ENCODE data around the gene FRMD3.

The FRMD3 gene

GRCh38 chr9:83270116-83270515, 268.1 kb downstream of the FRMD3 start:
- no peak for DNase-seq

- no peak for DNase-seq
These were observed 270.5 kb downstream of the FRMD3 start for GRCh38 chr9:83267741-83268140.

- DNase-seq: no peak
These were observed 271.3 kb downstream of the FRMD3 start for GRCh38 chr9:83266666-83267496.

GRCh38 chr9:83266331-83266665, 271.9 kb downstream of the FRMD3 start:
- no peak for DNase-seq

- DNase-seq: no peak
These were observed 273.9 kb downstream of the FRMD3 start for GRCh38 chr9:83264315-83264714.

- DNase-seq: no peak
These were observed 278.6 kb downstream of the FRMD3 start for GRCh38 chr9:83259558-83259957.

- DNase-seq: no peak
These were observed 280.0 kb downstream of the FRMD3 start for GRCh38 chr9:83257937-83258891.

GRCh38 chr9:83247732-83248131, 290.5 kb downstream of the FRMD3 start:
- no peak for DNase-seq

GRCh38 chr9:83245979-83246659, 292.1 kb downstream of the FRMD3 start:
- DNase-seq: no peak

- DNase-seq: no peak
These were observed 296.1 kb downstream of the FRMD3 start for GRCh38 chr9:83242066-83242465.

GRCh38 chr9:83240671-83241070, 297.5 kb downstream of the FRMD3 start:
- DNase-seq: no peak

- DNase-seq: no peak
These were observed 298.5 kb downstream of the FRMD3 start for GRCh38 chr9:83239747-83240146.

GRCh38 chr9:83238871-83239640, 299.1 kb downstream of the FRMD3 start:
- no peak for DNase-seq

- no peak for DNase-seq
These were observed 302.0 kb downstream of the FRMD3 start for GRCh38 chr9:83236029-83236696.

GRCh38 chr9:83235526-83235925, 302.7 kb downstream of the FRMD3 start:
- DNase-seq: no peak

- DNase-seq: no peak
These were observed 303.7 kb downstream of the FRMD3 start for GRCh38 chr9:83234541-83234940.

GRCh38 chr9:83233647-83234046, 304.6 kb downstream of the FRMD3 start:
- no peak for DNase-seq

GRCh38 chr9:83231039-83231438, 307.2 kb downstream of the FRMD3 start:
- no peak for DNase-seq

- no peak for DNase-seq
These were observed 317.5 kb downstream of the FRMD3 start for GRCh38 chr9:83220730-83221129.

GRCh38 chr9:83219924-83220438, 318.2 kb downstream of the FRMD3 start:
- no peak for DNase-seq

GRCh38 chr9:83219154-83219923, 318.9 kb downstream of the FRMD3 start:
- peak in 1 of 2 experiments; percentile 3 for DNase-seq

Data from stimulated activated CD4-positive, alpha-beta T cell treated with anti-CD3 and anti-CD28 coated beads, Interleukin-4, amount 100 ng/mL, for 4 hours (primary cell).